Activated CD4-positive, alpha-beta T cell treated with anti-CD3 and anti-CD28 coated beads, Interleukin-10, Interleukin-2, amounts not matched to agents 100 ng/mL and 50 ng/mL, durations not matched to agents 16 hours and 8 hours (primary cell): ENCODE results near the gene CLEC20A.

Experiments used
- DNase-seq: peaks from one replicate; pipeline ENCODE4 v3.0.0-alpha.2; 2020

CLEC20A gene

DNA sequence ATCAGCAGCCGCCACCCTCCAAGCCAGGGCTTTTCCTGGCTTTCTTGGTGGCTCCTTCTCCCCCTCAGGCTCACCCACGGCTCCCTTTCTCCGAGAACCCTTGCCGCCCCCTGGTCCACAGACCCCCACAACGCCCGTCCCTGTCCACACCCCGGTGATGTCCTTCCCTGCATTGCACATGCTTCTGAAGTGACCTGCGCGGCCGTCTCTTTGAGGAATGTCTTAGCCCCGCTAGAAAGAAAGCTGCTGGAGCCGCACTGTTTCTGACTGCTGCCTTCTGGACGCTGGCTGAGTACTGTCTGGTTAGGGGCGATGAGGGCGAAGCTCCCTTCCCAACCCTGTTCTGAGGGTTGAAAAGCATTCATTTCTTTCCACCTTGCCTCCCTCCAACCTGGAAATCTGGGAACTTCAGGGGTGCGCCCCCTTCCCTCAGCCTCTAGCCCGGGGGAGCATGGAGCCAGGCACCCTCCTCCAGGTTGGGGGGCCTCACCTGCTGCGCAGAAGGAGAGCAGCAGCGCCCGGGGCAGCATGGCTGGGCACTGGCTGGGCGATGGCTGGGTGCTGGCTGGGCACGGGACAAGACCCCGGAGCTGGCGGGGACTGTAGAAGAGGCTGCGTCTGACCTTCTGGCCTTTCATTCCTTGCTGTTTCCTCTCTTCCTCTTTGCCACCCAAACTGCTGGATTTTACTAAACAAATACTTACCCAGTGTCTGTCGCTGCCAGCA is at the start of gene CLEC20A:
Gene CLEC20A, minus strand, starts transcription at position 555 of the 726 bp plus-strand sequence. Its CDS starts 25 bp downstream, at position 530.
- DNase-seq: no peak

DNA sequence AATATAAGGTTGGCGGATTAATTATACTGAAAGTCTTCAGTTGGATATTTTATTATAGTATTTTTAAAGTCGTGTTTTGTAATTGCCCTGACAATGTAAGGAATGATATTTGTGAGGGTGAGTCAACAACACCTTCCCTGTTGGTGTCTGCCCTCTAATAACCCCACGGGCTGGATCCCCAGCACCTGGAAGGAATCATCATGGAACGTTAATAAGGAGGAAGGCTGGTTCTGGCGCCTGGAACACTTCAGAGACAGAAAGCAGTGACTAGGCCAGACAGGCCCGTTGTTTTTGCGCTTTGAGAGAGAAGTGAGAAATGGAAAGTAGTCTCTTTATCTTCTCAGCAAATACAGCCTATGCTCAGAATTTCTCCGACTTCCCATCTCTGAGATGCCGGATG is 47.8 kb upstream of the CLEC20A start:
- no peak for DNase-seq

DNA sequence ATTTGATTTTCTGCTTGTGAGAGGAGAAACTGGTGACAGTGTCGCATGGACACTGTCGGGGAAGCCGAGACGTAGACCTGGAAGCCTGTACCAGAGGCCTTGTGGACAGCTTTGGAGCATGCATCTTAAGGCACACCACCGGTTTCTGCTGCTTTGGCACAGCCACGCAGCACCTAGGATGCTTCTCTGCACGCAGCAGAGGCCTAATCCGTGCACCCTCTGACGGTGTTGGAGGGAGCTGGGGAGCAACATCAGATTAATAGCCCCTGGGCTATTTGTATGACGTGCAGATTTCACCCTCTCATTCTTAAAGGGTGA is 46.5 kb upstream of the CLEC20A start:
- DNase-seq: peak; percentile 5

DNA sequence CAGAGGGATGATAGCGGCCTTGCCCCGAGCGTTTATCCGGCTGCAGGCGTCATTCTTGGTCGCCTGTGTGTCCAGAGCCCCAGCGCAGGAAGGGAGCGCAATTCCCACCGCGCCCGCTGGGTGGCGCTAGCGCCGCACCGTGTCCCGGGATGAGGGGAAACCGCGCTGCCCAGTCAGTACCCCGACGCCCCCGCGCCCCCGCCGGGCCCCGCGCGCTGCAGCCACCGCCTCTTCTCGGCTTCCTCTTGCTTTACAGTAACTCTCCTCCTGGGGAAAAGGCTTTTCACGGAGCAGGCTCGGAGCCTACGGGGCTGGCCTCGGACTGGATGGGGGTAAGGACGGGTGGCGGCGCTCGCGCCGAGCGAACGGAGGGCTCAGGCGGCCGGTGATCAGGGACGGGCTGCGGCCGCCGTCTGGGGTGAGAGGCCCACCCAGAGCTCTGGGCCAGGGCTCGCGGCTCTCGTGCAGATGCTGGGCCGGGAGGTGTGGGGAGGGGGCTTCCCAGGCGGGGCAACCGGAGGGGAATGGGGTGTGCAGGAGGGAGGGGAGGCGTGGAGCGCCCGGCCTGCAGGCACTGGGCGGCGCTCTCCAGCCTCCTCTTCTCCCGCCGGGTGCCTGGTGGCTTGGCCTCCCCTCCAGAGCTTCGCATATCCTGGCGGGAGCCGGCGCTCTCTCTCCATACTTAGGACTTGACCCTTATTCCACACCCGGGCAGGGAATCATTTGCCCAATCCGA is 46.0 kb upstream of the CLEC20A start:
- peak; percentile 90 for DNase-seq

DNA sequence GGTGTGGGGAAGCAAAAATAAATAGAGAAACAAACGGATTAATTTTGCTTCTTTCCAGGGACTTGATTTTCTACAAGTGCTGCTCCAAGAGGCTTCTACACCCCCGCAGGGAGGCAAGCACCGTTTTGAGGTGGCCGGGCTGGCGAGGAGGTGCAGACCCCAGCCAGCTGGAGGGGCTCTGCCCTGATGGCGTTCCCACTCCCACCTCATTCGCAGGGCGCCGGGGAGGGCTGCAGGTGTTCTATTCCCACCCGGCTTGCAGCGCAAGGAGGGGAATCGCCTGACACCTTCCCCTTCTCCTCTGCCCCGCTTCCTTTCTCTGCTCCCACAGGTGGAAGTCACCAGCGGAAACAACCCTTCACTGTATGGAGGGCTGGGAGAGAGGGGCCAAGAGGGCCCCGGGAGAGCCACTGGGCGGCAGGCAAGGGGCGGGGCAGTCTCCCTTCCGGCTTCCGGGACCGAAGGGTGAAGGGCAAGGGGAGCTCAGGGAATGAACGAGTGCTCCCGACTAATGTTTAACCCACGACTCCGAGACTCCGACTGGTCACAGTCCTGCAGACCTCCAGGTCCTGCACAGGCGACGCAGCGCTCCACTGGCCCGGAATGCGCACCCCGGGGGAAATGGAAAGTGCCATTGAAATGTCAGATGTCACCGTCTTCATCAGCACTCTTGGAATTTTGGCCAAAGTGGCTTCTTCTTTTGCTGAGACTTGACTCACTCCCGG is 45.2 kb upstream of the CLEC20A start:
- peak; percentile 61 for DNase-seq

DNA sequence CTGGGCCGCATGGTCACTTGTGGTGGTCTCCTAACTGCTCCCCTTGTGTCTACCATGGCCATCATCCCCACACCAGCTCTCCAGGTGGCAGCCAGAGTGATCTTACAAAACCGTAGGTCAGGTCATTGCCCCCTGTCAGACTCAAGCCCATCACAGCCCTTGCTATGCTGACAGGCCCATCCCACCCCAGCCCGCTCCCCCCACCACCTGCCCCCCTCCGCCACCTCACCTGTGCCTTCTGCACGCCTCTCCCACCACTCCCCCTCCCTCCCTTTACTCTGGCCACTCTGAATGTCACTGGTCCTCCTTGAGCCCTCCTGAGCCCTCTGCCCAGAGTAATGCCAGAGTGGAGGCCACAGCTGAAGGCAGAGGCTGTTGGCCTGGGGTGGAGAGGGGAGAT is 44.6 kb upstream of the CLEC20A start:
- no peak for DNase-seq

DNA sequence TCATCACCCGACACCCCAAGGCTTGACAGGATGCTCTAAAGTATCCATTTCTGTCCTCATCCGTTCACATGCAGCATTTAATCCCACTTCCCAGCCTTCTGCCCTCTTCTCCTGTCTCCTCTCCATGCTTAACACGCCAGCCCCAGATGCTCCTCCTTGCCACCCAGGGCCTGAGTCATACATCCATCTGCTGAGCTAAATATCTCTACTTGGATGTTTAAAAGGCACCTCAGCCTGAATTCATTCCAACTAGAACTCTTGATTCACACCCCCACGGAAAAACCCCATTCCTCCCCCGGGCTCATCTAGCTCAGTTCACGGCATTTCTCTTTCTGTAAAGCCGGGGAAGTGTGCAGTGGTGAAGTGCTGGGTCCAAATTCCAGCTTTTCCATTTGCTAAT is 43.9 kb upstream of the CLEC20A start:
- no peak for DNase-seq

DNA sequence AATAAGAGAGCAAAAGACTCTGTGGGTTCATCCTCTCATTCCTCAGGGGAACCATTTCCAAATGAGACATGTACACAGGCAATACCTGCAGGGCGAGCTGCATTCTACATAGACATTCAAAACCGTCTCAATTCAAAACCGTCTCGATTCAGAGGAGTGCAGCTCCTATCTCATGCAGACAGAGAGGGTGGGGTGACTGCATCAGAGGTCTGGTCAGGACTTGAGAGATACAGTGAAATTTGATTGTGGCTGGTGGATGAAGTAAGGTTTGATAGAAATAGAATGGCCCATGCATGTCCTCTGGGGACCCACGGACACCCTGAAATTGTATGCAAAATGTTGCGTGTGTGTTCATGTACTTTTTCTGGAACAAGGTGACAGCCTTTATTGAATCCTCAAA is 43.4 kb upstream of the CLEC20A start:
- DNase-seq: no peak

DNA sequence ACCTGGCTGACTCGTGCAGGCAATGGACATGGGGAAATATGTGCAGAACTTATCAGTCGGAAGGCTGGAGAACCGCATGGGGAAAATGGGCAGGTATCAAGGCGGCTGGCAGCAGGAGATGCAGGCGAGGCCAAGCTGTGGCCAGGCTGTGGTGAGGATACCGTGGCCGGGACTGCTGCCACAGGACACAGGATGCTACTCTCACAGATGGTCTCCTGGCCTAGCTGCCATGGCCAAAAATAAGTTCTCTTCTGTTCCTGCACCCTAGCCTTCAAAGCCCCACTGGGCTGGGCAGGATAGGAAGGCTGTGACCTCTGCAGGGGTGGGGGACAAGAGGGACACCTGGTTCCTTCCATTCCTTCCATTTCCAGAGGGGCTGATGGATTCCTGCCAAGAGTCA is 42.5 kb upstream of the CLEC20A start:
- no peak for DNase-seq

DNA sequence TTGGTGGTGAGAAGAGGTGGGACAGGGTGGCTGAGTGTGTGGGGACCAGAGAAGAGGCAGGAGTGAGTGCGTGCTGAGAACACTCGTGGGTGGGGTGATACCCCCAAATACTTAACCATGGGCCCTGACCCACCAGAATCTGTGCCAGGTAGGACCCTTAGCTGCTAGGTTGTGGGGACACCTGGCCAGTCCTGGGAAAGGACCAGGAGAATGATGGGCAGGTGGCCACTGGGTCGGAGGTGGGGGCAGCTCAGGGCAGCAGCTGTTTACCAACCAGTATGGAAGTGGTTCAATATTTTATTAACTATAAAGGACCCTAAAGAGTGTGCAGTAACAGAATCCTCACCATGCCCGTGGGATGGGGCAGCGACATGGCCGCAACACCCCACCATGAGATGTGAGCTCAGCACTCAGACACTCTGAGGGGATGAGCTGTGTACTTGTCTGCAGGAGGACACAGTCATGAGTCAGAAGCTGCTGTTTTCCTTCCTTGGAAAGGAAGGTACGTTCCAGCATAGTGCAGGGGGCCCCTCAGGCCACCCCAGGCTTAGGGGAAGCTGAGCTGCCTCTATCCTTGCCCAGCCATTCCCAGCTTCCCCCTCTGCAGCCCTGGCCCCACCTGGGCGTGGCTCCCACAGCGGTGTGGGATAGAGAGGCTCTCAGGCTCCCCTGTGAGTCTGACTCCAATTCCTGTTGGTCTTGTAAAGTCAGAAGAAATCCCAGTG is 41.6 kb upstream of the CLEC20A start:
- DNase-seq: no peak

DNA sequence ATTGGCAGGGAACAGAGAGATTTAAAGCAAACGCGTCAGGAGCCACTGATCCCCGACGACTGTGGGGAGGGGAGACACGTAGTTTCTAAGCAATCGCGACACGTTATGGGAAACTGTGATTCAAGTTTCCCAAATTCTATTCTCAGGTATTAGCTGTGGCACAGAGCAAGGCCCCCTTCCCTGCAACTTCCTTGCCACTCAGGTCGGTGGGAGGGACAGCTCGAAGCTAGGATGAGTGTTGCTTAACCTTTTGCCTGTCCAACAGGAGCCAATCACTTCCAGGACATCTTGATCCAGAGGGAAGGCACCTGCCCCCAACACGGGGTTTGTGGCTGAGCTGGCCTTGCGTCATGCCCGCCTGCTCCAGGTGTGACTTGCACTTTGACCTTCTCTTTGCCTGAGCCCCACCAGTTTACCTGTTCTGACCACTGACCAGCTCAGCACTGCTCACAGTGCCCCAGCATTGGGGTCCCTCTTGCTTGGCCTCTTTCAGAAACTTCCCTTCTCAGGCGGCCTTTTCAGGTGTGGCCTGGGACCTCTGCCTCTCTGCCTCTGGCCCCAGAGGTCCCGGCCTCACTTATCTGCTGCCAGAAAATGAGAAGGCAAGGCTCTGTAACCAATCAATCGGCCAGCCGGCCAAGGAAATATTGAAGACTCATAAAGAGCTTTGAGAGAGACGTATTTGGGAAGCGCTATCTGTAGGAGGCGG is 40.8 kb upstream of the CLEC20A start:
- DNase-seq: no peak

DNA sequence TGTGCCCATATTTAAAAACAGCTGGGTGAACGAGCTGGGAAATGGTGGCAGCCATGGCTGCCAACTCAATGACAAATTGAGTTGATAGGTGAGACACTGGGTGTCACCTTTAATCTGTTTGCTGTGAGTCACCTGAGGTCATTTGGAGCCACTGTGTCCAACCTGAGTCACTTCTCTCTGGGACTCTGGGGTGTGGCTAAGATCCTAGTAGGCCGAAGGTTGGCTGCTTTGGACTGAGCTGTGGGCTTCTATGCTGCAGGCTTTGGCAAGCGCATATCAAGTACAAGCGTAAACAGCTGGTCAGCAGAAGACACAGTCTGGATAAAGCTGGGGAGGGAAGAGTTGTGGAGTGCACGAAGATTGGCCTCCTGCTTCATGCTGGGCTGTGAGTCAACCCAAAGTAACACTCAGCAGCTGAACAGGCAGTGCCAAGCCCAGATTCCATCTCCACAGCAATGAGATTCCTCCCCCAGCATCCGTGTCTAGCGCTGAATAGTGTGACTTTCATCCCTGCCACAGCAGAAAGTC is 40.1 kb upstream of the CLEC20A start:
- DNase-seq: no peak

DNA sequence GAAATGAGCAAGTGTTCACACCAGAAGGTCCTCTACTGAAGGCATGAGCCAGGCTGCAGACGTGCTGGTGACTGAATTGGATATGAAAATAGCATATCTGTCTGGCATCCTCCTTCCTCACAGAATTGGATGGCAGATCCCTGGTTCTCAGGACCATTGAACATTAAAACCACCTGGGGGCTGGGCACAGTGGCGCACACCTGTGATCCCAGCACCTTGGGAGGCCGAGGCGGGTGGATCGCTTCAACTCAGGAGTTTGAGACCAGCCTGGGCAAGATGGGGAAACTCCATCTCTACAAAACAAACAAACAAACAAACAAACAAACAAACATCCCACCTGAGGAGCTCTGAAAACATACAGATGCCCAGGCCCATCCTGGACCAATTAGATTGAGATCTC is 39.6 kb upstream of the CLEC20A start:
- DNase-seq: no peak

DNA sequence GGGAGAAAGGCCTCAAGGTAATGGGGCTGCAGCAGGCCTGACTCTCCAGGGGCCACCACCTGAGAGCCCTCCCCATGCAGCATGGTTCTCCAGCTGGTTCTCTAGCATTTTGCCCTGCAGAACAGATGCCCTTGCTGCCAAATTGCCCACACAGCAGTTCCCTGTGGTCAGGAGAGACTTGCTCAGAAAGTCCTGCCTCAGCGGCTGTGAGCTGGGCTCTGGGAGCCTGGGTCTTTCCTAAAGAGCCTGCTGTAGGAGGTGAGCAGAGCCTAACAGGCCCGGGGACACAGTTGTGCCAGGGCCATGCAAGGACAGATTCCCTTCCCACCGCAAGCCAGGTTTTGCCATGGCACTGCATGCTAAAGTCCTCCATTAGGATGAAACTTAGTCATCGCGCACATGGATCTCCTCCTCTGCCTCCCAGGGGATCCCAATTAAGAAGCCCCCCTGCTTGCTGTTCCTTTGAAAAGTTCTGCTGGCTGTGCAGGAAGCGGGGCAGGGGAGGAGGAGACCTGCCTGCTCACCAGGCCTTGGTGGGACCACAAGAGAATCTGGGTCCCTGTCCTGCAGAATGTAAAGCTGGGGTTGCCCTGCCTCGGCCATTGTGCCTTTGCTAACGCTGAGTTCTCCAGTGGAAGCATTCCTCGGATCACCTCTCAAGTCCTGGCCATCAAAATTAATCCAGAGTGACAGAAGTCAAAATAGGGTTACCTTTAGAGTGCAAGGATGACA is 37.5 kb upstream of the CLEC20A start:
- no peak for DNase-seq

DNA sequence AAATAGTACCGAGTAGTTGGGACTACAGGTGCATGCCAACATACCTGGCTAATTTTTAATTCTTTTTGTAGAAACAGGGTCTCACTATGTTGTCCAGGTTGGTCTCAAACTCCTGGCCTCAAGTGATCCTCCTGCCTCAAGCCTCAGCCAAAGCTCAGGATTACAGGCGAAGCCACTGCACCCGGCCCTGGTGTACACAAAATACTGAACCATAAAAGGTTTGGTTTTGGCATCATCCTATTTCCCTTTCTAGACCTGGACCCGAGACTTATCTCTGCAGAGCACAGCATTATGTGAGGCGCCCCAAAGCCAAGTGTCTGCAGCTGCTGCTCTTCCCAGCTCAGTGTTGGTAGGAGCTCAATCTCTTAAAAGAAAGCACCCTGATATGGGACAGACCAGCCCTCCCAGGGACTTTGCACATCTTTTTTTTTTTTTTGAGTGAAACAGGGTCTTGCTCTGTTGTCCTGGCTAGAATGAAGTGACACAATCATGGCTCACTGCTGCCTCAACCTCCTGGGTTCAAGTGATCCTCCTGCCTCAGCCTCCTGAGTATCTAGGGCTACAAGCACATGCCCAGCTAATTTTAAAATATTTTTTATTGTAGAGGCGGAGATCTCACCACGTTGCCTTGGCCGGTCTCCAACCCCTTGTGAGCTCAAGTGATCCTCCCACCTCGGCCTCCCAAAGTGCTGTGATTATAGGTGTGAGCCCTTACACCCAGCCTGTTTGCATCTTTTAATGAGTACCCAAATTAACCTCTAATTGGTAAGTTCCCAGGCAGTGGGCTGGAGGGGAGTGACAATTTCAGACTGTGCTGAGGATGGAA is 36.6 kb upstream of the CLEC20A start:
- no peak for DNase-seq

DNA sequence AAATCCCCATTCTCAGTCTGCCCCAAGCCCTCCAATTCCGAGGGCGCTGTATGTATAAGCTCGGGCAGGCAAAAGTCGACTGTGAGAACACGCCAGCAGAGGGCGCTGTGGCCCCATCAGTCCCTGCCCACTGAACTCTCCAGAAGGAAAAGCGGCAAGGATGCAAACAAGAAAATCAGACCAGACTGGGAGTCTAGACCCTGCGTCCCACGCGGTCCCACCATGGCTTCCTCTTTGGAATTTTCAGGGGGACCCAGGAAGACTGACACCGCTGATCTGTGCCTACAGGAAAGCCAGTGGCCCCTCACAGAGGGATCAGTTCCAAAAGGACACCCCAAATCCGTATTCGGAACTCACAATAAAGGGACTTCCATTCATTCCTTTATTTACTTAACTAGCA is 35.6 kb upstream of the CLEC20A start:
- DNase-seq: peak; percentile 73

DNA sequence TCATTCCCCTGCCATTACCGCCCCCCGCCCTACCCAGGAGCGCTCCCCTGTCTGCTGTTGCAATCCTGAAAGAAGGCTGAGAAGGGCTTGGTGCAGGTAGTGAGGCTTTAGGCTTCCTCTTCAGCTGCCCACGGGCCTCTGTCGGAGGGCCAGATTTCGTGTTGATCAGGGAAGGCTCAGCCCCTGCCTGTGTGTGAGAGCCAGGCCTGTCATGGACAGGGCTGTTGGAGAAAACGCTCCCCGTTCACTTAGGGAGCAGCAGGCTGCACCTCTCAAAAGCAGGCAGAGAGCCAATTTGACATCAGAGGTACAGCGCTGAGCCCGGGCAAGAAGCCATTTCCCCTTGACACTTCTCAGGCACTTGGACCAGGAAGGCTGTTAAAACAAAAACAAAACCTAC is 35.1 kb upstream of the CLEC20A start:
- no peak for DNase-seq

DNA sequence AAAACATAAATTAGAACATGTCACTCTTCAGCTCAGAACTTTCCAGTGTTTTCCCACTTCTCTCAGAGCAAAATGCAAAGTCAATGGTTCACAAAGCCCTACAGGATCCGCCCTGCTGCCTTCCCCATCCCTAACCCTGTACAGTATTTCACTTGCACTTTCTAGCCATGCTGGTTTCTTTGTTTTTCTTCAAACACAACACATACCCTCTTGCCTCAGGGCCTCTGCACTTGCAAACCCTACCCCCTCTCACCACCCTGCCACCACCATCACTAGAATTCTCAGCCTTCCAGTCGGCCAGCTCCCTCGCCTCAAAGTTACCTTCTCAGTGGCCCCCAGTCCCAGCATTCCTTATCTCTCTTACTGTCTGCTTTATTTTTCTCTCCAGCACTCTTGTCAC is 33.7 kb upstream of the CLEC20A start:
- DNase-seq: no peak

DNA sequence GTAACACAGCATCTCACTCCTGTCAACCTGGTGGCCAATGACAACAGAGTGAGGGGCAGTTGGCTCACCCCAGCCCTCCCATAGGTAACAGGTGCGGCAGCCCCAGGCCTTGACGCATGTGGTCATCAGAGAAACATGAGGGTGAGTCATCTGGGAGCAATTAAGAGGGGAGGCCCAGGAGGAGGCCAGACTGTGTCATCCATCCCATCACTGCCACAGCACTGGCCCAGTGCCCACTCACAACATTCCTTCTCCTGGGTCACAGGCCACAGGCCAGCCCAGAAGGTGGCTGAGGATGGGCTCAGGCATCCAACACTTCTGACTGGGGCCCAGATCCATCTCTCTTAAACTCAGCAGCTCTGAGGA is 33.3 kb upstream of the CLEC20A start:
- no peak for DNase-seq

DNA sequence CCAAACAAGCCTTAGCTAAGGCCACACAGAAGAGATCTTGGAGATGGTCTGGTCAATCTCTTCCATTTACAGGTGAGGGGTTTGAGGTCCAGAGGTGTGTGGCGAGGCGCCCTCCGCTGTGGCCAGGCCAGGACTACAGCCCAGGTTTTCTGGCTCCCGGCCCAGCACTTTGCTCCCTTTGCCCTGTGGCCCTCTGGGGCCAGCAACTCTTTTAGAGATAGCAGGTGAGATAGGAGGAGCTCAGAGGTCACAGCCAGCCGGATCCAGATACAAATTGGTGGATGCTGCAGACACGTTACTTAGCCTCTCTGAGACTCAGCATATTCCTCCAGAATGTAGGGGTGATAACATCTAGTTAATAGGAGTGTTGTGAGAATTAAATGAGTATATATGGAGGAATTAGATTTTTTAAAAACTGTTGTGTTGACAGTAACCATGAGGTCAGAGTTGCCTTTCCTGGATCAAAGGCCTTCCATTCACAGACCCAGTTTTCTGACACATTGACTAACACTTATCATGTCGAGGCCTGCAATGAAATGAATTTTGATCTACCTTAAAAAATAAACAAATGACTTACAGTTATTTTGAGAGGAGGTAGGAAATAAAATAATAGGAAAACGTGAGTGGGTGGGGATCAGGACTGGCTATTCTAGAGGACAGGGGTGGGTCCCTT is 32.7 kb upstream of the CLEC20A start:
- DNase-seq: no peak
